Stomach smooth muscle (tissue), 2 donors: ENCODE results near the gene ADGRL3.
"Not testable (repeated sequence)": the region's sequence is repeated elsewhere in the genome, so short reads cannot be mapped to it uniquely, and the experiment has no call there.

ENCODE experiments used
- H3K27ac ChIP-seq: one replicate; pipeline ENCODE4 v1.7.0; 2013; ENCODE audit warnings: mild to moderate bottlenecking, low read length, inconsistent platforms
- H3K27me3 ChIP-seq, 2 donors: one replicate each; pipeline ENCODE4 v1.7.0; 2013; ENCODE audit warnings: low read length in 2 of 2; ENCODE audit not compliant: insufficient read depth in 2 of 2, control insufficient read depth in 1 of 2
- H3K36me3 ChIP-seq, 2 donors: one replicate each; pipeline ENCODE4 v1.7.0; 2013; ENCODE audit warnings: low read length in 2 of 2; ENCODE audit not compliant: control insufficient read depth in 2 of 2, insufficient read depth in 2 of 2
- H3K4me1 ChIP-seq: one replicate; pipeline ENCODE4 v1.7.0; 2013; ENCODE audit warnings: low read length; ENCODE audit not compliant: control insufficient read depth, insufficient read depth
- H3K4me3 ChIP-seq, 2 donors: one replicate each; pipeline ENCODE4 v1.7.0; 2013; ENCODE audit warnings: low read length in 2 of 2
- H3K9ac ChIP-seq, 2 donors: one replicate each; pipeline ENCODE4 v1.7.0; 2013; ENCODE audit warnings: low read length in 2 of 2, mild to moderate bottlenecking in 1 of 2
- H3K9me3 ChIP-seq, 2 donors: one replicate each; pipeline ENCODE4 v1.7.0; 2013; ENCODE audit warnings: low read length in 2 of 2; ENCODE audit not compliant: control insufficient read depth in 2 of 2
- donor health status: healthy.
- donor health status: Pancreatic carcinoma.

Gene ADGRL3

GRCh38 chr4:61759245-61759644 lies 559.1 kb downstream of the ADGRL3 start:
- H3K36me3 ChIP-seq, H3K27me3 ChIP-seq, H3K4me1 ChIP-seq, H3K4me3 ChIP-seq, H3K9me3 ChIP-seq, H3K27ac ChIP-seq, H3K9ac ChIP-seq: not testable (repeated sequence)

GRCh38 chr4:61759885-61760284 lies 559.8 kb downstream of the ADGRL3 start:
- H3K36me3 ChIP-seq, H3K27ac ChIP-seq, H3K27me3 ChIP-seq: not testable (repeated sequence)

GRCh38 chr4:61760820-61761219 lies 560.7 kb downstream of the ADGRL3 start:
- no peaks in the 10 kb centered on the region for H3K27me3 ChIP-seq
- no peak overlapping the region for H3K4me3 ChIP-seq
- H3K4me1 ChIP-seq: no peaks in the 10 kb centered on the region
- H3K36me3 ChIP-seq: no peaks in the 10 kb centered on the region
- H3K27ac ChIP-seq: no peak overlapping the region
- H3K9ac ChIP-seq: no peak overlapping the region
- peaks cover 0 to 3% of the 10 kb centered on the region in 2 donors for H3K9me3 ChIP-seq

More at GRCh38 chr4:61759885-61760284, 559.8 kb downstream of the ADGRL3 start:
- not testable (repeated sequence) for H3K9me3 ChIP-seq, H3K4me1 ChIP-seq, H3K4me3 ChIP-seq, H3K9ac ChIP-seq

GRCh38 chr4:61762722-61763627 lies 562.8 kb downstream of the ADGRL3 start:
- H3K4me1 ChIP-seq: no peaks in the 10 kb centered on the region
- no peaks in the 10 kb centered on the region for H3K36me3 ChIP-seq
- H3K9ac ChIP-seq: no peak overlapping the region
- H3K4me3 ChIP-seq: no peak overlapping the region
- no peak overlapping the region for H3K27ac ChIP-seq
- H3K27me3 ChIP-seq: no peaks in the 10 kb centered on the region
- H3K9me3 ChIP-seq: peaks cover 0 to 3% of the 10 kb centered on the region in 2 donors

- no peaks in the 10 kb centered on the region for H3K27me3 ChIP-seq
- H3K36me3 ChIP-seq: no peaks in the 10 kb centered on the region
- H3K9ac ChIP-seq: no peak overlapping the region
- peaks cover 0 to 3% of the 10 kb centered on the region in 2 donors for H3K9me3 ChIP-seq
- H3K4me1 ChIP-seq: no peaks in the 10 kb centered on the region
- no peak overlapping the region for H3K27ac ChIP-seq
- H3K4me3 ChIP-seq: no peak overlapping the region
These were observed 563.6 kb downstream of the ADGRL3 start for GRCh38 chr4:61763682-61764081.

GRCh38 chr4:61764090-61764489 lies 564.0 kb downstream of the ADGRL3 start:
- H3K27me3 ChIP-seq, H3K4me3 ChIP-seq, H3K36me3 ChIP-seq, H3K9ac ChIP-seq, H3K4me1 ChIP-seq, H3K27ac ChIP-seq, H3K9me3 ChIP-seq: not testable (repeated sequence)

- not testable (repeated sequence) for H3K36me3 ChIP-seq, H3K9ac ChIP-seq, H3K4me3 ChIP-seq, H3K9me3 ChIP-seq, H3K27me3 ChIP-seq, H3K27ac ChIP-seq, H3K4me1 ChIP-seq
These were observed 569.5 kb downstream of the ADGRL3 start for GRCh38 chr4:61769444-61770167.

- H3K9me3 ChIP-seq: no peaks in the 10 kb centered on the region
- no peak overlapping the region for H3K9ac ChIP-seq
- no peaks in the 10 kb centered on the region for H3K4me1 ChIP-seq
- H3K27me3 ChIP-seq: no peaks in the 10 kb centered on the region
- H3K4me3 ChIP-seq: no peak overlapping the region
- no peaks in the 10 kb centered on the region for H3K36me3 ChIP-seq
- no peak overlapping the region for H3K27ac ChIP-seq
These were observed 570.3 kb downstream of the ADGRL3 start for GRCh38 chr4:61770456-61770855.

GRCh38 chr4:61771056-61771455 lies 570.9 kb downstream of the ADGRL3 start:
- H3K4me3 ChIP-seq: no peak overlapping the region
- no peak overlapping the region for H3K9ac ChIP-seq
- no peaks in the 10 kb centered on the region for H3K27me3 ChIP-seq
- no peak overlapping the region for H3K27ac ChIP-seq
- no peaks in the 10 kb centered on the region for H3K4me1 ChIP-seq
- no peaks in the 10 kb centered on the region for H3K36me3 ChIP-seq
- H3K9me3 ChIP-seq: no peaks in the 10 kb centered on the region

GRCh38 chr4:61772126-61772525 lies 572.0 kb downstream of the ADGRL3 start:
- H3K27me3 ChIP-seq: no peaks in the 10 kb centered on the region
- H3K27ac ChIP-seq: no peak overlapping the region
- no peaks in the 10 kb centered on the region for H3K9me3 ChIP-seq
- H3K4me1 ChIP-seq: no peaks in the 10 kb centered on the region
- no peak overlapping the region for H3K4me3 ChIP-seq
- H3K36me3 ChIP-seq: no peaks in the 10 kb centered on the region
- H3K9ac ChIP-seq: no peak overlapping the region
